Endothelial cell of coronary artery (primary cell): ENCODE results near the gene NXPH4. TPM values are rescaled to one million over a fixed set of nuclear protein-coding genes. Genes with fewer than 3 reads are reported as not detected.

Experiments used
- total RNA-seq: library from RNA; depleted of rRNA; stranded (reverse); fragments of >200 nt; gene quantifications from 2 replicates; pipeline ENCODE4 v1.2.3, GENCODE V29; 2014

NXPH4 gene
- total RNA-seq: 2.5 TPM in 1 of 2 replicates, not detected in the other

DNA sequence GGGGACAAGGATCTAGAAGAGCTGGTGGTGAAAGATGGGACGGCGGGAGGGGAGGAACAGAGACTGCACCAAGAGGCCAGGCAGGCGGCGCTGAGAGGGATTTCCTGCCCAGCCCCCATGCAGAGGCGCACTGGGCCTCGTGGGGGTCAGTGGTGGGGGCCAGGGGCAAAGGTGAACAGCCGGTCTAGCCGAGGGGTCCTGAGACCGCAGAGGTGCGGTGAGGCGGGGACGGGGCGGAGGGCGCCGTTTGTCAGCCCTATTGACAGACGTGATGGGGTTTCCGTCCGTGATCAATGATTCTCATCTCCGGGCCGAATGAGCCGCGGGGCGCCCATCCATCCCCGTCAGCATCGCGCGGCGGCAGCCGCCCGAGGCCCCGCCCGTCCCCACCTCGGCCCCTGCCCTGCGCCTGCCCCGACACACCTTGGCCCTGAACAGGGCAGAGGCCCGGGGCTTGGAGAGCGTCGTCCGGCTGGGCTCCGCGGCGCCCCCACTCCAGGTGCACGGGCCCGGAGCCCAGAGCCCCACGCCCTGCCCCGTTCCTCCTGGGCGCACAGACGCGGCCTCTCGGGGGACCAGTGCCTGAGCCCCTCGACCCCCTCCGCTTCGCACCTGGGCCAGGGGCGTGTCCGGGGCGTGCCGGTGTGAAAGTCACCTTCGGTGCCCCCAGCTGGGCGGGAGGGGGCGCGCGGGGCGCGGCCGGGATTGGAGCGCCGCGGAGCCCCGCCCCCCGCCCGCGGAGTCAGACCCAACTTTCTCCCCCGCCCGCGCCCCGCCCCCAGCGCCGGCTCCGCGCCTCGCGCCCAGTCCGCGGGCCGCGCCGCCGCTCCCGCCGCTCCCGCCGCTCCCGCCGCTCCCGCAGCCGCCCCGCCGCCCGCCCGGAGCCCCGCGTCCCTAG lies at the start of gene NXPH4:
NXPH4 (plus strand) TSS at position 781 of the 898 bp plus-strand sequence. CDS start 176 bp downstream, outside the sequence.

DNA sequence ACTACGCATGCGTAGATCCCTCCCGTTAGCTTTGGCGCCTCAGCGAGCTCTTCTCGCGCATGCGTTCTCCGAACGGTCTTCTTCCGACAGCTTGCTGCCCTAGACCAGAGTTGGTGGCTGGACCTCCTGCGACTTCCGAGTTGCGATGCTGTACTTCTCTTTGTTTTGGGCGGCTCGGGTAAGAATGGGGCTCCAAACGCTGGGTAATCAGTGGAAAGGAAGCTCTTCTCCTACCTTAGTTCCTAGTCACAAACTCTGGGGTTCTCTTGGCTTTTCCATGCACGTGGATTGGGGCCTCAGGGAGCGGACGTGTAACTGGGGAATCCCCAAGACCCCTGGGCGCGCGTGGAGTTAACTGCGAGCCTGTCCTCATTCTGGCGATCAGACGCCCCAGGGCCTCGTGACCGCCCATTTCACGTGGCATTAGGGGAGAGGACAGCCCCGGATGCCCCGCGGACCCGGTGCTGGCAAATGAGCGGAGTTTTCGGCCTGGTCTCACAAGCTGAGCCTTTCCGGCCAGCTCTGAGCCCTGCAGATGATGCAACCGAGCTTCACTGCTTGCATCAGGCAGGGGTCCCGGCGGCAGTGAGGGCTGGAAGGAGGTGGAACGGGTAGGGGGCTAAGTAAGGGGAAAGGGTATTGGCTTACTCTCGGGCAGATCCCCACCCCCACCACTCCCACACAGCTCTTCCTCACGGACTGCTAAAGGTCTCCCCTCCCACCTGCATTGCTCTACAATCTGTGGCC lies 13.2 kb downstream of the NXPH4 start, which contains the start of gene SHMT2:
SHMT2 (plus strand) TSS at position 78 of the 747 bp plus-strand sequence; CDS start at position 146, 68 bp downstream.

DNA sequence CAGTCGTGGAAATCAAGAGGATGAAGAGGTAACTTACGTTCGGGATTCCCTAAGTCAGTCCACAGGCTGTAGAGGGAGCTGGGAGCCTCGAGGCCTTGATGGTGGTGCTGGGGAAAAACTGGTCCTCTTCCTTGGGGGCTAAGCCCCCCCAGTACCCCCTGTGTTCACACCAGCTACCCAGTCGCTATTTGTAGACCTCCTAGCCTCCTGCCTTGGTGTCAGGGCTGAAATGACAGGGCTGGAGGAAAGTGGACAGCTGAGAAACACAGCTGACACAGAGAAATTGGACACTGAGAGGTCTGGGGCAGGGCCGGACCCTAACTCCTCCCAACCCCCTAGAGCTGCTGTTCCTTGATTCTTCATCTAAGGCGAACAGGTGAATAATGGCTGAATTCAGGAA lies 34.4 kb downstream of the NXPH4 start, which contains the start of gene STAC3:
STAC3 (minus strand) TSS at position 232 of the 400 bp plus-strand sequence. CDS start 1,551 bp downstream, outside the sequence.

Other genes starting within 250 kb of the NXPH4 start
- gene ZBTB39, start 210.2 kb upstream of the NXPH4 start, total RNA-seq: 5.7 and 6.3 TPM in 2 replicates
- not detected in 2 replicates for gene TAC3, start 200.3 kb upstream of the NXPH4 start, total RNA-seq
- gene MYO1A, start 166.7 kb upstream of the NXPH4 start, total RNA-seq: under 0.01 TPM in 1 of 2 replicates, not detected in the other
- 6.3 TPM in 2 replicates for gene NEMP1, start 138.0 kb upstream of the NXPH4 start, total RNA-seq
- 10.9 and 16.8 TPM in 2 replicates for gene NAB2, start 127.7 kb upstream of the NXPH4 start, total RNA-seq
- 54.3 and 68.1 TPM in 2 replicates for gene STAT6, start 105.4 kb upstream of the NXPH4 start, total RNA-seq
- gene LRP1, start 88.3 kb upstream of the NXPH4 start, total RNA-seq: 4.1 and 46.5 TPM in 2 replicates
- not detected in 2 replicates for gene LRP1-AS, start 69.2 kb upstream of the NXPH4 start, total RNA-seq
- 132 and 202 TPM in 2 replicates for gene SHMT2, start 12.9 kb downstream of the NXPH4 start, total RNA-seq
- gene STAC3, start 34.4 kb downstream of the NXPH4 start, total RNA-seq: 0.18 and 0.19 TPM in 2 replicates
- 4.0 and 8.5 TPM in 2 replicates for gene R3HDM2, start 214.2 kb downstream of the NXPH4 start, total RNA-seq
- gene INHBC, start 218.0 kb downstream of the NXPH4 start, total RNA-seq: not detected in 2 replicates
- not detected in 2 replicates for gene INHBE, start 238.5 kb downstream of the NXPH4 start, total RNA-seq
- gene GLI1, start 243.0 kb downstream of the NXPH4 start, total RNA-seq: 0.45 TPM in 1 of 2 replicates, not detected in the other